DND-41 (cell line): ENCODE results near the gene PDE1A.

Source experiments
- ATAC-seq: fragments of 200-7000 bp; cut with Tn5 transposase; 3 replicates; pipeline ENCODE4 v1.9.1; 2021; ENCODE audit warnings: low read depth; ENCODE audit not compliant: insufficient read depth
- DNase-seq: peaks from one replicate; pipeline ENCODE4 v3.0.0-alpha.2; 2020
- H2AFZ ChIP-seq: 2 replicates; pipeline ENCODE4 v1.6.0; 2012; ENCODE audit warnings: low read depth, low read length
- H3K27ac ChIP-seq: 2 replicates; pipeline ENCODE4 v1.5.1; 2012; ENCODE audit warnings: low read length, inconsistent platforms
- H3K27me3 ChIP-seq: fragments of 200-600 bp; sonication (generic); 2 replicates; pipeline ENCODE4 v1.6.0; 2012; ENCODE audit warnings: low read length, mild to moderate bottlenecking, inconsistent platforms; ENCODE audit not compliant: insufficient read depth, poor library complexity
- H3K36me3 ChIP-seq: 2 replicates; pipeline ENCODE4 v1.5.1; 2012; ENCODE audit warnings: low read length, inconsistent platforms; ENCODE audit not compliant: insufficient read depth
- H3K4me1 ChIP-seq: 2 replicates; pipeline ENCODE4 v1.5.1; 2012; ENCODE audit warnings: mild to moderate bottlenecking, low read length; ENCODE audit not compliant: insufficient read depth
- H3K4me2 ChIP-seq: 2 replicates; pipeline ENCODE4 v1.6.0; 2012; ENCODE audit warnings: mild to moderate bottlenecking, moderate library complexity, low read length, inconsistent platforms; ENCODE audit not compliant: insufficient read depth
- H3K4me3 ChIP-seq, 2 experiments: fragments of 200-600 bp in 1 of 2; shearing (Covaris generic) in 1 of 2; 2 replicates each; pipeline ENCODE4 v1.5.1; 2012 to 2016; ENCODE audit warnings: inconsistent platforms in 2 of 2, low read length in 2 of 2, mild to moderate bottlenecking in 2 of 2, low read depth in 1 of 2, moderate library complexity in 1 of 2
- H3K79me2 ChIP-seq: 2 replicates; pipeline ENCODE4 v1.6.0; 2012; ENCODE audit warnings: low read length, inconsistent platforms; ENCODE audit not compliant: insufficient read depth
- H3K9ac ChIP-seq: 2 replicates; pipeline ENCODE4 v1.6.0; 2012; ENCODE audit warnings: low read depth, mild to moderate bottlenecking, inconsistent platforms, low read length, moderate library complexity
- H3K9me3 ChIP-seq: 2 replicates; pipeline ENCODE4 v1.5.1; 2012; ENCODE audit warnings: low read length, moderate library complexity, mild to moderate bottlenecking, inconsistent platforms; ENCODE audit not compliant: insufficient read depth, severe bottlenecking
- H4K20me1 ChIP-seq: 2 replicates; pipeline ENCODE4 v1.6.0; 2012; ENCODE audit warnings: low read length; ENCODE audit not compliant: insufficient read depth
- CTCF ChIP-seq: IDR thresholded peaks from 2 replicates; pipeline ENCODE4 v1.5.1; 2012; ENCODE audit warnings: borderline replicate concordance, low read length, moderate library complexity, mild to moderate bottlenecking; ENCODE audit not compliant: poor library complexity, severe bottlenecking; ENCODE audit errors: extremely low read depth
- EZH2 ChIP-seq: IDR thresholded peaks from 3 replicates; pipeline ENCODE4 v1.6.1; 2012; ENCODE audit warnings: borderline replicate concordance, low read depth, mild to moderate bottlenecking, moderate library complexity, low read length, inconsistent platforms; ENCODE audit not compliant: severe bottlenecking

Gene PDE1A

DNA sequence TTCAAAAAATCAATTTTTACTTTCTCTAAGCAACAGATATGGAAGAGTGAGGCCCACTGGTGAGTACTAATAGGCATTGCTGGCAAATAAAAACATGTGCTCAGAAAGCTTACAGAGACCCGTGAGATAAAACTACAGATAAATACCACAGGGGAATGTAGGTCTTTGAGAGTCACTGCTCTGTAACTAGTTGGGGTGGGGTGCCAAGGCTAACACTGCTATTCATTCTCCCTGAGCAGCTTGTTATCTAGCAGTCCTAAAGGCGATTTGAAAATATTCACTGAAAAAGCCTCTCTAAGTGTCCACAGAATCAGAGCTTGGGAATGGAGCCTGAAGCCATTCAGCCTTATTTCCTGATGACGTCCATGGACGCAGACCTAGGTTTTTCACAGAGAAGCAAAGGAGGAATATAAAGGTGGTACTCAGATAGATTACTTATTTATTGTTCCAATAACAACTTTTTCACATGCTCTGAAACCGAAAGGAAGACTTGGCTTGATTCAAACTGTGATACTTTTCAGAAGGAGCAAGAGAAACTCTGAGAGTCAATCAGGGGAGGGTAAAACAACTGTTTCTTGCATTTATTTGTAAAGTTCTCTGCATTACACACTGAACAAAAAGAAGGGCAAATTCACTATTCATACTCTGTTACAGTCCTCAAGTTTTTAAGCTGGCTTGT, 252.8 kb downstream of the PDE1A start:
- no peak for TF ChIP-seq EZH2
- no peak for TF ChIP-seq CTCF
- H3K4me1 ChIP-seq: no peaks in the 10 kb centered on the region
- peaks cover 9% of the 10 kb centered on the region for H3K27me3 ChIP-seq
- no peaks in the 10 kb centered on the region for H3K36me3 ChIP-seq
- H3K9ac ChIP-seq: no peak overlapping the region
- H3K4me2 ChIP-seq: no peak overlapping the region
- H2AFZ ChIP-seq: no peak overlapping the region
- H3K4me3 ChIP-seq: no peak overlapping the region
- no peaks in the 10 kb centered on the region for H3K9me3 ChIP-seq
- no peaks in the 10 kb centered on the region for H3K79me2 ChIP-seq
- no peaks in the 10 kb centered on the region for H4K20me1 ChIP-seq
- ATAC-seq: no peak
- DNase-seq: no peak
- H3K27ac ChIP-seq: no peak overlapping the region

GRCh38 chr2:182170341-182170740, 256.5 kb downstream of the PDE1A start:
- no peaks in the 10 kb centered on the region for H4K20me1 ChIP-seq
- no peak for ATAC-seq
- no peak overlapping the region for H3K9ac ChIP-seq
- H3K79me2 ChIP-seq: no peaks in the 10 kb centered on the region
- no peaks in the 10 kb centered on the region for H3K4me1 ChIP-seq
- no peak for TF ChIP-seq CTCF
- no peak for TF ChIP-seq EZH2
- no peak for DNase-seq
- H3K4me3 ChIP-seq: no peak overlapping the region
- no peak overlapping the region for H3K4me2 ChIP-seq
- H3K9me3 ChIP-seq: no peaks in the 10 kb centered on the region
- H3K27me3 ChIP-seq: peaks cover 5% of the 10 kb centered on the region
- no peak overlapping the region for H2AFZ ChIP-seq
- H3K36me3 ChIP-seq: no peaks in the 10 kb centered on the region
- no peak overlapping the region for H3K27ac ChIP-seq

- H2AFZ ChIP-seq: no peak overlapping the region
Observed at GRCh38 chr2:182167882-182168281, 259.0 kb downstream of the PDE1A start.

More at GRCh38 chr2:182167882-182168281, 259.0 kb downstream of the PDE1A start:
- ATAC-seq (no peak), DNase-seq (no peak)
- no peak overlapping the region for H3K4me3 ChIP-seq
- H3K4me2 ChIP-seq: no peak overlapping the region
- no peaks in the 10 kb centered on the region for H3K9me3 ChIP-seq
- H3K9ac ChIP-seq: no peak overlapping the region
- peaks cover 5% of the 10 kb centered on the region for H3K27me3 ChIP-seq
- H3K36me3 ChIP-seq: no peaks in the 10 kb centered on the region
- H3K27ac ChIP-seq: no peak overlapping the region
- H3K4me1 ChIP-seq: no peaks in the 10 kb centered on the region
- no peak for TF ChIP-seq EZH2
- TF ChIP-seq CTCF: no peak
- H4K20me1 ChIP-seq: no peaks in the 10 kb centered on the region
- no peaks in the 10 kb centered on the region for H3K79me2 ChIP-seq
